Endometrium (tissue), 2 donors: Measurements from ENCODE around the gene CTBP2.
"Not testable (repeated sequence)": the region's sequence is repeated elsewhere in the genome, so short reads cannot be mapped to it uniquely, and the experiment has no call there.

ENCODE experiments used
- FAIRE-seq: peaks from 2 replicates; lab custom pipeline; 2012; peaks lifted over from hg19 to GRCh38; lab: Jason Lieb, UNC
- donor health status: control.
- donor health status: control.

CTBP2 gene

GRCh38 chr10:125186431-125187170 is 26.2 kb upstream of the CTBP2 start:
- FAIRE-seq: no peak

GRCh38 chr10:125179107-125179506 is 18.7 kb upstream of the CTBP2 start:
- FAIRE-seq: not testable (repeated sequence)

- no peak for FAIRE-seq
These were observed 17.6 kb upstream of the CTBP2 start for GRCh38 chr10:125177641-125178640.

- FAIRE-seq: no peak
These were observed 15.4 kb upstream of the CTBP2 start for GRCh38 chr10:125175807-125176206.

GRCh38 chr10:125174360-125174759 is 14.0 kb upstream of the CTBP2 start:
- no peak for FAIRE-seq

GRCh38 chr10:125172694-125173093 is 12.3 kb upstream of the CTBP2 start:
- no peak for FAIRE-seq

- no peak for FAIRE-seq
These were observed 11.3 kb upstream of the CTBP2 start for GRCh38 chr10:125171402-125172306.

GRCh38 chr10:125169915-125170314 is 9.6 kb upstream of the CTBP2 start:
- FAIRE-seq: no peak

- no peak for FAIRE-seq
These were observed 8.9 kb upstream of the CTBP2 start for GRCh38 chr10:125169279-125169678.

GRCh38 chr10:125166658-125167057 is 6.3 kb upstream of the CTBP2 start:
- no peak for FAIRE-seq

GRCh38 chr10:125165584-125166573 is 5.5 kb upstream of the CTBP2 start:
- no peak for FAIRE-seq

GRCh38 chr10:125164421-125164820 is 4.1 kb upstream of the CTBP2 start:
- no peak for FAIRE-seq

GRCh38 chr10:125163803-125164202 is 3.4 kb upstream of the CTBP2 start:
- no peak for FAIRE-seq

GRCh38 chr10:125163312-125163711 is 2.9 kb upstream of the CTBP2 start:
- not testable (repeated sequence) for FAIRE-seq

GRCh38 chr10:125162120-125162931 is 2.0 kb upstream of the CTBP2 start:
- no peak for FAIRE-seq

- FAIRE-seq: no peak
These were observed 1.4 kb upstream of the CTBP2 start for GRCh38 chr10:125161707-125162119.

GRCh38 chr10:125160856-125161706 is 718 bp upstream of the CTBP2 start:
- FAIRE-seq: no peak

GRCh38 chr10:125159486-125159931 is 854 bp downstream of the CTBP2 start:
- FAIRE-seq: no peak
